ENCODE measurements around the gene NAPA.

GRCh38 chr19:47542030-47542475, 27.2 kb upstream of the NAPA start:
- TF ChIP-seq CTCF (IDR thresholded peaks at IDR 0.05) (no peak), POLR2A (IDR thresholded peaks at IDR 0.05) (no peak)

Data from uterus (tissue), 2 donors.